HepG2 (cell line): Measurements from ENCODE around the gene PEMT. TPM values are rescaled to one million over a fixed set of nuclear protein-coding genes. Genes with fewer than 3 reads are reported as not detected.

Source experiments
- KLF11 ChIP-seq: IDR thresholded peaks from 2 replicates; pipeline ENCODE4 v1.6.1; 2016; ENCODE audit warnings: missing compliant biosample characterization
- MZF1 ChIP-seq: sonication (generic); formaldehyde crosslinking; IDR thresholded peaks from 2 replicates; pipeline ENCODE4 v1.8.1; 2023; ENCODE audit warnings: mild to moderate bottlenecking, missing genetic modification reagents, borderline replicate concordance
- REST ChIP-seq, 2 experiments: IDR thresholded peaks; 2 replicates each; pipeline ENCODE4 v1.6.1; 2011 to 2012; ENCODE audit warnings: low read length in 2 of 2, borderline replicate concordance in 1 of 2, low read depth in 1 of 2, mild to moderate bottlenecking in 1 of 2, moderate library complexity in 1 of 2
- ZFP36L1 ChIP-seq: sonication (generic); formaldehyde crosslinking; IDR thresholded peaks from 2 replicates; pipeline ENCODE4 v1.8.0; 2022; ENCODE audit warnings: mild to moderate bottlenecking, missing genetic modification reagents, moderate library complexity
- ZNF142 ChIP-seq: sonication (generic); formaldehyde crosslinking; IDR thresholded peaks from 2 replicates; pipeline ENCODE4 v1.4.0; 2020; ENCODE audit warnings: missing genetic modification reagents
- ZNF510 ChIP-seq: sonication (generic); formaldehyde crosslinking; IDR thresholded peaks from 2 replicates; pipeline ENCODE4 v1.4.0; 2020; ENCODE audit warnings: low read depth, mild to moderate bottlenecking, missing genetic modification reagents
- ZNF749 ChIP-seq: sonication (generic); formaldehyde crosslinking; IDR thresholded peaks from 2 replicates; pipeline ENCODE4 v1.8.0; 2022; ENCODE audit warnings: mild to moderate bottlenecking, missing genetic modification reagents, moderate library complexity, borderline replicate concordance
- ZNF770 ChIP-seq: sonication (generic); formaldehyde crosslinking; IDR thresholded peaks from 2 replicates; pipeline ENCODE4 v1.5.0; 2020; ENCODE audit warnings: mild to moderate bottlenecking, missing genetic modification reagents
- polyA plus RNA-seq, 8 experiments: library from polyadenylated mRNA; depleted of rRNA in 3 of 8; stranded (reverse) in 7 of 8; unstranded in 1 of 8; fragments of >200 nt; fragmentation: Illumina TruSeq in 4 of 8; extraction: Trizol in 4 of 8; gene quantifications; 2 replicates each; pipeline versions ENCODE4 v1.2.1 to v1.2.3, GENCODE V29; 2011 to 2016; ENCODE audit warnings: low read depth in 4 of 8, missing spikeins in 1 of 8, mixed read lengths in 1 of 8; ENCODE audit not compliant: insufficient read depth in 1 of 8
- total RNA-seq, 5 experiments: library from RNA; depleted of rRNA; stranded (reverse); fragments of >200 nt; fragmentation: Illumina TruSeq; extraction: Trizol; gene quantifications; 2 replicates each; pipeline ENCODE4 v1.2.3, GENCODE V29; 2016; ENCODE audit warnings: low read depth in 1 of 5
- TF ChIP-seq, protein P1 (sequence below): sonication (generic); formaldehyde crosslinking; IDR thresholded peaks from 2 replicates; pipeline ENCODE4 v1.5.0; 2020; ENCODE audit warnings: mild to moderate bottlenecking, missing genetic modification reagents, moderate library complexity
- TF ChIP-seq, protein P2 (sequence below): IDR thresholded peaks from 2 replicates; pipeline ENCODE4 v1.6.1; 2016

PEMT gene
- total and polyA plus RNA-seq, 2 of the 13 experiments (the other 11 are each of a cell fraction or from before 2014, with no cell fraction given), result 31.7 to 43.6 TPM

DNA sequence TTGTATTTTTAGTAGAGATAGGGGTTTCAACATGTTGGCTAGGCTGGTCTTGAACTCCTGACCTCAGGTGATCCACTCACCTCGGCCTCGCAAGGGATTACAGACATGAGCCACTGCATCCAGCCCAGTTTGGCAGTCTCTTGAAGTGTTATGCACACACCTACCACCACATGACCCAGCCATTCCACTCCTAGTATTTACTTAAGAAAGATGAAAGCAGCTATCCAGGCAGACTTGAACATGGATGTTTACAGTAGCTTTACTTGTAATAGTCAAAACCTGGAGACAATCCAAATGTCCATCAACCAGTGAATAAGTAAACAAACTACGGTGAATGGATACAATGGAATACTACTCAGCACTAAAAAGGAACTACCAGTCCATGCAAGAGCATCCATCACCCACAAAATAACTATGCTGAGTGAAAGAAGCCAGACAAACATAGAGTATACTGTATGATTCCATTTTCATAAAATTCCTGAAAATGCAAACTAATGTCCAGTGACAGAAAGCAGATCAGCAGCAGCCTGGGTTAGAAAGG lies 57.5 kb downstream of the PEMT start (continued):
- TF ChIP-seq REST (IDR thresholded peaks at IDR 0.05; ENCODE audit: borderline replicate concordance in 1 of 2, low read depth in 1 of 2, low read length in 2 of 2), result peak in 1 of 2 experiments; percentile 67; a peak in 1 of 4 replicates
- TF ChIP-seq, protein P1, sequence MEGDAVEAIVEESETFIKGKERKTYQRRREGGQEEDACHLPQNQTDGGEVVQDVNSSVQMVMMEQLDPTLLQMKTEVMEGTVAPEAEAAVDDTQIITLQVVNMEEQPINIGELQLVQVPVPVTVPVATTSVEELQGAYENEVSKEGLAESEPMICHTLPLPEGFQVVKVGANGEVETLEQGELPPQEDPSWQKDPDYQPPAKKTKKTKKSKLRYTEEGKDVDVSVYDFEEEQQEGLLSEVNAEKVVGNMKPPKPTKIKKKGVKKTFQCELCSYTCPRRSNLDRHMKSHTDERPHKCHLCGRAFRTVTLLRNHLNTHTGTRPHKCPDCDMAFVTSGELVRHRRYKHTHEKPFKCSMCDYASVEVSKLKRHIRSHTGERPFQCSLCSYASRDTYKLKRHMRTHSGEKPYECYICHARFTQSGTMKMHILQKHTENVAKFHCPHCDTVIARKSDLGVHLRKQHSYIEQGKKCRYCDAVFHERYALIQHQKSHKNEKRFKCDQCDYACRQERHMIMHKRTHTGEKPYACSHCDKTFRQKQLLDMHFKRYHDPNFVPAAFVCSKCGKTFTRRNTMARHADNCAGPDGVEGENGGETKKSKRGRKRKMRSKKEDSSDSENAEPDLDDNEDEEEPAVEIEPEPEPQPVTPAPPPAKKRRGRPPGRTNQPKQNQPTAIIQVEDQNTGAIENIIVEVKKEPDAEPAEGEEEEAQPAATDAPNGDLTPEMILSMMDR (CRISPR knock-in tag), result peak; percentile 8; the same call in 1 of the 2 replicates
- no peak for TF ChIP-seq MZF1 (CRISPR knock-in tag)
- TF ChIP-seq KLF11 (CRISPR knock-in tag), result no peak
- TF ChIP-seq ZNF510 (CRISPR knock-in tag), result no peak
- TF ChIP-seq, protein P2, sequence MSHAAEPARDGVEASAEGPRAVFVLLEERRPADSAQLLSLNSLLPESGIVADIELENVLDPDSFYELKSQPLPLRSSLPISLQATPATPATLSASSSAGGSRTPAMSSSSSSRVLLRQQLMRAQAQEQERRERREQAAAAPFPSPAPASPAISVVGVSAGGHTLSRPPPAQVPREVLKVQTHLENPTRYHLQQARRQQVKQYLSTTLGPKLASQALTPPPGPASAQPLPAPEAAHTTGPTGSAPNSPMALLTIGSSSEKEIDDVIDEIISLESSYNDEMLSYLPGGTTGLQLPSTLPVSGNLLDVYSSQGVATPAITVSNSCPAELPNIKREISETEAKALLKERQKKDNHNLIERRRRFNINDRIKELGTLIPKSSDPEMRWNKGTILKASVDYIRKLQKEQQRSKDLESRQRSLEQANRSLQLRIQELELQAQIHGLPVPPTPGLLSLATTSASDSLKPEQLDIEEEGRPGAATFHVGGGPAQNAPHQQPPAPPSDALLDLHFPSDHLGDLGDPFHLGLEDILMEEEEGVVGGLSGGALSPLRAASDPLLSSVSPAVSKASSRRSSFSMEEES, result peak; percentile 100
- TF ChIP-seq ZNF770, result peak; percentile 95
- TF ChIP-seq ZNF749 (CRISPR knock-in tag), result peak; percentile 38; the same call in 1 of the 2 replicates
- TF ChIP-seq ZNF142, result no peak
- TF ChIP-seq ZFP36L1 (CRISPR knock-in tag), result peak; percentile 78; the same call in 1 of the 2 replicates
